Esophagus (tissue), 2 donors: Measurements from ENCODE around the gene SHANK2. TPM values are rescaled to one million over a fixed set of nuclear protein-coding genes. Genes with fewer than 3 reads are reported as not detected.

Source experiments
- H3K27ac ChIP-seq, 2 donors: one replicate each; pipeline ENCODE4 v1.5.1; 2013; ENCODE audit warnings: low read depth in 2 of 2, mild to moderate bottlenecking in 2 of 2, inconsistent platforms in 1 of 2, low read length in 1 of 2, moderate library complexity in 1 of 2
- H3K27me3 ChIP-seq, 2 donors: one replicate each; pipeline ENCODE4 v1.6.1; 2013; ENCODE audit warnings: low read length in 2 of 2, control low read depth in 1 of 2, mild to moderate bottlenecking in 1 of 2; ENCODE audit not compliant: insufficient read depth in 2 of 2, control insufficient read depth in 1 of 2
- H3K36me3 ChIP-seq, 2 donors: one replicate each; pipeline ENCODE4 v1.6.1; 2013; ENCODE audit warnings: low read length in 1 of 2; ENCODE audit not compliant: control insufficient read depth in 2 of 2, insufficient read depth in 2 of 2
- H3K4me1 ChIP-seq, 2 donors: one replicate each; pipeline ENCODE4 v1.6.1; 2013; ENCODE audit warnings: low read length in 1 of 2; ENCODE audit not compliant: control insufficient read depth in 2 of 2, insufficient read depth in 2 of 2
- H3K4me3 ChIP-seq, 2 donors: one replicate each; pipeline ENCODE4 v1.5.1; 2013; ENCODE audit warnings: low read length in 2 of 2, mild to moderate bottlenecking in 2 of 2, low read depth in 1 of 2, moderate library complexity in 1 of 2
- H3K9me3 ChIP-seq, 2 donors: one replicate each; pipeline ENCODE4 v1.6.1; 2013; ENCODE audit warnings: mild to moderate bottlenecking in 2 of 2, low read depth in 1 of 2, low read length in 1 of 2, moderate library complexity in 1 of 2; ENCODE audit not compliant: control insufficient read depth in 2 of 2, insufficient read depth in 1 of 2
- WGBS, 2 donors: extraction: QIAGEN DNeasy Blood & Tissue Kit; methylation state at CpG; one replicate each; pipeline ENCODE4 v1.1.7; 2013; 5-methylcytosine and 5-hydroxymethylcytosine counted together
- polyA plus RNA-seq, 2 donors: library from polyadenylated mRNA; stranded (reverse); fragments of 200-250 nt; gene quantifications; one replicate each; pipeline ENCODE4 v1.2.3, GENCODE V29; 2013
- donor health status: healthy with polysubstance abuse.
- donor health status: Bipolar disorder and iron deficiency.

SHANK2 gene
- polyA plus RNA-seq, 2 donors, result 0.84 to 4.4 TPM

DNA sequence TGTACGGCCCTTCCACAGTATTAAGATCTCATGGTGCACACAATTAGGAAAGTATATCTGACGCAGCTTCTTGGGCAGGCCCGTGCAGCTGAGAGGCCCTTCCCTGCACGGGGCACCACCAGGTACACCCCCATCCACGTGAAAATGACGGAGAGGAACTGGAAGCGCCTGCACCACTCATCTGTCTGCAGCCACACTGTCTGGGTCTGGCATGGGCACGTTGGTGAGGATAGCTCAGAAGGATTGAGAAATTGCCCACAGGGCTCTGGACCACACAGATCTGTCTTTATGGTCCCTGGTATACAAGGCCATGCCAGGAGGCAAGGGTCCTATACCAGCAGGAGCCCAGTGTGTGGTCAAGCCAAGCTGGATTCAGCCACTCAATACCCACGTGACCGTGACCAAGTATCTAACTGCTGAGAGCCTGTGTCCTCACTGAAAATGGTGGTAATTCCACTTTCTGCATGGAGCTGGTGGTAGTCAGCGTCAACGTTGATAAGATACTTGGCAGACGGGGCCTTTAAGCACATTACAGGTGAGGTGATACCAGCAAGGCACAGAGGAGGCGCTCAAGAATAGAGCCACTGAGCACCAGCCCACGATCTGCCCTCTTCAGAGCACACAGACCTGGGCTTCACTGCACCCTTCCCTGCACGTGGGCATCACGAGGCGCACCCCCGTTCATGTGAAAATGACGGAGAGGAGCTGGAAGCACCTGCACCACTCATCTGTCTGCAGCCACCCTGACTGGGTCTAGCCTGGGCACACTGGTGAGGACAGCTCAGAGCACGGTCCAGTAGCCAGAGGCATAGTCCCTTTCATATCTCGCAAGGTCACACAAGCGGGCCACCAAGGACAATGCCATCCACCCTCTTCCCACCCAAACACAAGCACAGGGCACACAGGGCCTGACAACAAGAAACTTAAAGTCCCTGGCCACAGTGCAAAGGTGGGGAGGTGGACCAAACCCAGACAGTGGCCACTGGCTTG lies 28.4 kb downstream of the SHANK2 start:
- H3K4me3 ChIP-seq, result no peak overlapping the region
- WGBS, 2 donors, result 90 to 91% methylated on average over 23 of the region's 23 CpGs
- H3K4me1 ChIP-seq, result no peaks in the 10 kb centered on the region
- H3K27me3 ChIP-seq, result no peaks in the 10 kb centered on the region
- no peak overlapping the region for H3K27ac ChIP-seq
- H3K36me3 ChIP-seq, result no peaks in the 10 kb centered on the region
- H3K9me3 ChIP-seq, result peaks cover 0 to 10% of the 10 kb centered on the region in 2 donors

DNA sequence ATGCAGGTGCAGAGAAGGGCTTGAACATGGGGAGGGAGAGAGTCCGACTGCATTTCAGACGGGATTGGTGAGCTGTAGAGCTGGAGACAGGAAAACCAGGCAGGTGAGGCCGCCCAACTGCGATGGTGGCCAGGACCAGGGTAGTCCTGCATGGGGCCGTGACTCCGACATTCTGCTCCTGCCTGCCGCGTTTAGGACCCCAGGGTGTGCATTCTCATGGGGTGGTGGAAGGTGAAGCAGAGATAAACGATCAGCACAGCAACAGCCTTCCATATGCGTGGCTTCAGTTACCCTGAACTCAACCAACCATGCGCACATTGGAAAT lies 29.3 kb downstream of the SHANK2 start:
- WGBS, 2 donors, result 93 to 96% methylated on average over 11 of the region's 11 CpGs
- H3K27me3 ChIP-seq, result no peaks in the 10 kb centered on the region
- H3K4me1 ChIP-seq, result no peaks in the 10 kb centered on the region
- peaks cover 0 to 10% of the 10 kb centered on the region in 2 donors for H3K9me3 ChIP-seq
- H3K4me3 ChIP-seq, result no peak overlapping the region
- H3K36me3 ChIP-seq, result no peaks in the 10 kb centered on the region
- H3K27ac ChIP-seq, result no peak overlapping the region

DNA sequence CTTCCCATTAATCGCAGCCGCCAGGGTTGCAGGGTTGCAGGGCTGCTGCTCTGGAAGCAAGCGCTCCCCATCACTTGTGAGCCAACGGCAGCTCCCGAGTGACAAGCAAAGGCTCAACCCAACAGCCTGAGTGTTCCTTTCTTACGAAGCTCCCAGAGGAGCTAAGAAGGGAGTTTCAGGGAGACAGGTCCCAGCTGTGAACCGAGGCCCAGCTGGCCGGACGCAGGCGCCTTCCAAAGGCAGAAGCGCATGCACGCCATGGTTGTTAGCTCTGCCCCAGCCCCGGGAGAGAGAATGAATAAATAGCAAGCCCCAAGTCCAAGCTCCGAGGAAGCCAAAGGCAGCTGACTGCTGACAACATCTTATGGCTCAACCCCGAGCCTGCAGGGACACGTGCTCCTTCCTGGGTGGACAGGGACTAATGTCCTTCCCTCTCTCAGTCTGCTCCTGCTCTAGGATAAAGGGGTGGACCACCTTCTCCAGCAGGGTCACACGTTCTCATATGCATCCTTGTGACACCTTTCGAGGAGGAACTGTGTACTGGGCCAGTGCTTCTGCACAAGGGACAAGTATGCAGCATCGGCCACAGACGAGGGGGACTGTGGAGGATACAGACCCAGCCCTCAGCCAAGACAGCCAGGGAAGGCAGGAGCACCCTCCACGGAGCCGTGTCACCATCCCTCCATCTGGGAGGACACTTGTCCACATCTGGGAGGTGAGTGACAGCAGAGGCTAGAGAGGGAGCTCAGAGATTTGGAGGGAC lies 29.9 kb downstream of the SHANK2 start:
- WGBS, 2 donors, result 56 to 67% methylated on average over 22 of the region's 22 CpGs

GRCh38 chr11:71221821-71222220 lies 30.6 kb downstream of the SHANK2 start:
- Histone ChIP-seq H3K27me3 (no peaks in the 10 kb centered on the region), H3K36me3 (no peaks in the 10 kb centered on the region), H3K4me1 (no peaks in the 10 kb centered on the region), H3K4me3 (no peak overlapping the region), H3K9me3 (peaks cover 0 to 10% of the 10 kb centered on the region in 2 donors), H3K27ac (no peak overlapping the region)
- WGBS, 2 donors, result 71 to 77% methylated on average over 10 of the region's 10 CpGs

More for the DNA sequence above, 29.9 kb downstream of the SHANK2 start:
- Histone ChIP-seq H3K4me3 (no peak overlapping the region), H3K27me3 (no peaks in the 10 kb centered on the region), H3K27ac (no peak overlapping the region), H3K36me3 (no peaks in the 10 kb centered on the region), H3K4me1 (no peaks in the 10 kb centered on the region), H3K9me3 (peaks cover 0 to 10% of the 10 kb centered on the region in 2 donors)

- no peak overlapping the region for H3K27ac ChIP-seq
- 93 to 94% methylated on average over 4 of the region's 4 CpGs for WGBS, 2 donors
Measured at GRCh38 chr11:71221201-71221600, 31.2 kb downstream of the SHANK2 start.

DNA sequence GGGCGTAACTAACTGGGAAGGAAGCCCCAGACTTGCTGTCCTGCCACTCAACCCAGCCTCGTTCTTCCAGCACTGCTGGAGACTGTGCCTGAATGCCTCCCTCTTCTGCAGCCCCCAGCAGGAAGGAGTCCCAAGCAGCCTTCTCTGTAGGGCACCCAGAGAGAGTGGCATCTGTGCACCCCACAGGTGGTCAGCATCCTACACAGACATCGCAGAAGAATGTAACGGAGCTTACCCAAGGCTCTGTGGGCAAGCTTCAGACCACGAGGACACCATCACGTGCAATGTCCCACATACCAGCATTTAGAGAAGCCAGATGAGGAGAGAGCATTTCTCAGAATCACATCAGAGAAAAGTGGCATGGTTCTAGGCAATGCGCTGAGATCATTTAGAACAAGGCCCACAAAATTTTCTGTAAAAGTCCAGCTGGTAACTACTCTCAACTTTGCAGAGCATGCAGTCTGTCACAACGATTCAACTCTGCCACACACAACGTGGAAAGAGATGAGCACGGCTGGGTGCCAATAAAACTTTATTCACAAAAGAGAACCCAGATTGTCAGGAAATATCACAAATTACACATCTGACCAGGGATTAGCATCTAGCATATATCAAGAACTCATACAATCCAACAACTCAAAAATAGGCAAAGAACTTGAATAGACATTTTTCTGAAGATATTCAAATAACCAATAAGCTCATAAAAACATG lies 33.4 kb downstream of the SHANK2 start:
- peaks cover 0 to under 1% of the 10 kb centered on the region in 2 donors for H3K9me3 ChIP-seq
- H3K4me1 ChIP-seq, result no peaks in the 10 kb centered on the region
- H3K27me3 ChIP-seq, result no peaks in the 10 kb centered on the region
- no peak overlapping the region for H3K4me3 ChIP-seq
- H3K27ac ChIP-seq, result no peak overlapping the region
- WGBS, 2 donors, result 87 to 90% methylated on average over 10 of the region's 10 CpGs
- no peaks in the 10 kb centered on the region for H3K36me3 ChIP-seq

More at GRCh38 chr11:71221201-71221600, 31.2 kb downstream of the SHANK2 start:
- Histone ChIP-seq H3K27me3 (no peaks in the 10 kb centered on the region), H3K4me3 (no peak overlapping the region), H3K36me3 (no peaks in the 10 kb centered on the region), H3K9me3 (peaks cover 0 to 10% of the 10 kb centered on the region in 2 donors), H3K4me1 (no peaks in the 10 kb centered on the region)

DNA sequence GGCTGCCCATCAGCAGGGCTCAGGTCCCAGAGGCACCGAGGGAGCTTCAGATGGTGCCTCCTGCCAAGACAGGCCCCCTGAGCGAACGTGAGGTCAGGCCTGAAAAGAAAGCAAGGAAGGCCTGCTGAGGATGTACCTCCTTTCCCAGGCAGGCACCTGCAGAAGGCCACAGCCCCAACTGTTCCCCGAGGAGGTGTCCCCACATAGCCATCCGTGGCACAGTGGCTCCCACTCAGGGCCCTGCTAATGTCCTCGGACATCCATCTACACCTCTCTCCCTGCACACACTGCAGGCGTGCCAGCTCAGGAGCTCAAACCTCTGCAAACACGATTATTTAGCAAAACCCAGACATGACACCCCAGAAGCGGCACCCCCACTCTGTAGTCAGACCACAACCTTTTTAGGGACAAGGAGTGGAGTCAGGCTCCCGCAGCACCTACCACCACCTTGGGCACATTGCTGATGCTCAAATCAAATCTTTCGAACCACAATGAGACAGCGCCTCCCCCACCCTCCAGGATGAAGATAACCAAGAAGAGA lies 36.9 kb downstream of the SHANK2 start:
- Histone ChIP-seq H3K4me1 (no peaks in the 10 kb centered on the region), H3K9me3 (no peaks in the 10 kb centered on the region), H3K36me3 (no peaks in the 10 kb centered on the region), H3K27me3 (no peaks in the 10 kb centered on the region), H3K27ac (no peak overlapping the region), H3K4me3 (no peak overlapping the region)
- WGBS, 2 donors, result 89 to 90% methylated on average over 12 of the region's 12 CpGs

GRCh38 chr11:71214553-71215424 lies 37.6 kb downstream of the SHANK2 start:
- H3K4me3 ChIP-seq, result no peak overlapping the region
- no peaks in the 10 kb centered on the region for H3K27me3 ChIP-seq
- 91 to 92% methylated on average over 23 of the region's 23 CpGs for WGBS, 2 donors
- H3K4me1 ChIP-seq, result no peaks in the 10 kb centered on the region
- H3K9me3 ChIP-seq, result no peaks in the 10 kb centered on the region
- no peaks in the 10 kb centered on the region for H3K36me3 ChIP-seq
- H3K27ac ChIP-seq, result no peak overlapping the region
